Middle frontal gyrus (tissue), 1 donor: ENCODE results near the gene FGGY.
"Not testable (repeated sequence)": the region's sequence is repeated elsewhere in the genome, so short reads cannot be mapped to it uniquely, and the experiment has no call there.

Experiments used
- DNase-seq: peaks from one replicate; pipeline ENCODE4 v3.0.0-alpha.2; 2015; ENCODE audit warnings: low spot score; ENCODE audit errors: extremely low spot score

FGGY gene

GRCh38 chr1:59541161-59541560, 244.3 kb downstream of the FGGY start:
- DNase-seq = no peak

DNA sequence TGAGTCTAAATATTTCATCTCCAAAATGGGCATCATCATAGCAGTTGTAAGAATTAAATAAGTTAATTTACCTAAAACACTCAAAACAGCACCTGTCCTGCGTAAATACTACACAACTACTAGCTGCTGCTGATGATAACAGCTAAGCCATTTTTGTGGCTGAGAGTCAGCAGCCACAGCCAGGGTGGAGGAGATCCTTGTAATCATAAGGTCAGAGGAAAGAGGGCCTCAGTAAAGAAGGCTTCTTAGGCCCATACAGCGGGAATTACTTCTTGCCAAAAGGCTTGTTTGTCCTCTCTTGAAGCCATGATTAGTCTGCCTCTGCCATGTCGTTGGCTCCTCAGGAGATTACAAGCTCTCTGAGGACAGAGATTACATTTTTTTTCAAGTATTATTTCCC, 245.0 kb downstream of the FGGY start:
- DNase-seq = no peak

DNA sequence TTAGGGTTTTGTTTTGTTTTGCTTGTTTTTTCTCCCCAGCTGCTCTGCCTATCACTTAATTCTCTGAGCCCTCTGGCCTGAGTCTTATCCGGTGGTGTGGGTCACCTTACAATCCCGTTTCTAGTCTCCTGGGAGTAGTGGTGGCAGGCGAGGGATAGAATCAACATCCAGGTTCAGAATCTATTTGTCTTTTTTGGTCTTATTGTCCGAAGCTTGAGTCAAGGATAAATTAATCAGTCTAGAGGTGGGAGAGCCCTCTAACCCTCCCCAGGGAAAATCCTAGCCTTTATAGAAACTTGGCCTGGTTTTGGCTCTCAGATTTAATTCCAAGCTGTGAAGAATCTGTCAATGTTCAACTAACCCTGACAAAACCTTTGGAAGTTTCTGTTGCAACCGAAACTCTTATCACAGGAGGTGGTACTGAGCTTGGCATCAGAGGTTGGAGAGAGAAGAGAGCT, 246.3 kb downstream of the FGGY start:
- no peak for DNase-seq

GRCh38 chr1:59544615-59545293, 247.9 kb downstream of the FGGY start:
- no peak for DNase-seq

GRCh38 chr1:59545830-59546229, 248.9 kb downstream of the FGGY start:
- DNase-seq = no peak

DNA sequence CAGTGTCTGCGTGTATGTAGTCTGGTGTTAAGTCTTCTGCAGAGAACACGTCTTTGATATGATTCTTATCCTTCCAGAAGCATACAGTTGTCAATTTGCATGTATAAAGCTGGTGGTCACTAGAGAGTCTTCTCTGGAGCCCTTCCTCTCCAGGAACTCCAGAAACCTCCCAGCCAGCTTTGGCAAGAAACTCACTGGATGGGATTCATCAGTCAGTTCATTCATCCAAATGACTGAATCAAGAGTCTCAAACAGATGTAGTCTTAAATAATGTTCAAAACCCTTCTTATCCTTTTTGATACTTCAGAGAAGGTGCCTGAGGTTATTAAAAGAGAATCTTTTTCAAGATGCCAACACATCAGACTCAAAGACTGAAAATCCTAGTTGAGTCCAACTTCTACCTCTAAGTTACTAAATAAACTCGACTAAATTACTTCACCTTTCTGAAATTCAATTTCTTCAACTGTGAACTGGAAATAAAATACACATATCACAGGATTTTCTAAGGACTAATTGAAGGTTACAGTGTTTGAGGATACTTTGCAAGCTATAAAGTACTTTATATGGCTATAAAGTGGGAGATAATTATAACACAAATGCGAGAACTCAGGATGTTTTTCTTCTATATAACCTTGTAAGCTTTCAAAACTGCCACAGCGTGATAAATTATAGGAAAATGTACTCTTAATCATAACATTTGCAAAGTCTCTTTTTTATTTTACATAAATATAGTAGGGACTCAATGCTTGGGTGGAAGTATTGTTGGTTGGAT, 252.4 kb downstream of the FGGY start:
- DNase-seq = no peak

GRCh38 chr1:59549903-59550302, 253.0 kb downstream of the FGGY start:
- DNase-seq = no peak

DNA sequence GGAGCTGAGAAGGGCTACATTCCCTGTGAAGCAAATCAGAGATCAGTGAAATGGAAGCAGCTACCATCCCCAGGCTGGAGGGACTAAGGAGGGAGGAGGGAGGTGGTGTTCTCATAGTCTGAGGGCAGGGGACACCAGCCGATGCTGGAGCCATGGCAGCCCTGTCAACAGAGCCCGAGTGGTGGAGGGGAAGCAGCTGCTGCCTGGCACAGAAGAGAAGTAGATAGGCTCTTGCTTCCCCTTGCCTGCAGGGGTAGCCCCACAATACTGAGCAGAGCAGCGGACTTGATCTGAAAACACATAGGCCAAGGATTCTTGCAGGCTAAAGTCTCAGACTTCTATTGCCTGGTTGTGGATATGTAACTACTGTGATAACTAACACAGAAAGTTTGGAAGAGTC, 255.1 kb downstream of the FGGY start:
- no peak for DNase-seq

- no peak for DNase-seq
Observed at GRCh38 chr1:59553371-59553770, 256.5 kb downstream of the FGGY start.

DNA sequence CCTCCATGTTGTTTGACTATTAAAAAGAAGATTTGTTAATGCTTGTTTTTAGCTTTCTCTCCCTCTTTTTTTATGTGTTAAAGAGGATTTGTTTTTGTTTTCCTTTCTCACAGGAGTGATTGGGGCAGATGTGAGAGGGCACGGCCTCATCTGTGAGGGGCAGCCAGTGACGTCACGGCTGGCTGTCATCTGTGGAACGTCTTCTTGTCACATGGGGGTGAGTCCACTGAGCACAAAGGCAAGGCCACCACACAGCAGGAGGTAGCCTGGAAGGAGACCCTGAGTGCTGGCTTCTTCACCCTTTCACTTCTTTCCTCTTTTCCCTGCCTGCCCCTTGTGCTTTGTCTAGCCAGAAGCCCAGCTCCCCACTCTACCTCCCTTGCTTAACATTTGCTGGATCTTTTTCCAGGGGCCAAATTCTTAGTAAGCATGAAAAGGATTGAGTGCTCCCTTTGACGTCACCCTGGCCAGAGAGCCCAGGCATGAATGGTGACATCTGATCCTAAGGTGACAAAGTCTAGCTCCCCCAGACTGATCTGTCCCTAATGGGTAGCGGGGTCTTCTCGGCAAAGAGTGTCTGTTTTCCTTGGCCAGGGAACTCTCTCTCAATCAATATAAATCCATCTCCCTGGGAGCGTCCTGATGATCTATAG, 257.2 kb downstream of the FGGY start:
- no peak for DNase-seq

DNA sequence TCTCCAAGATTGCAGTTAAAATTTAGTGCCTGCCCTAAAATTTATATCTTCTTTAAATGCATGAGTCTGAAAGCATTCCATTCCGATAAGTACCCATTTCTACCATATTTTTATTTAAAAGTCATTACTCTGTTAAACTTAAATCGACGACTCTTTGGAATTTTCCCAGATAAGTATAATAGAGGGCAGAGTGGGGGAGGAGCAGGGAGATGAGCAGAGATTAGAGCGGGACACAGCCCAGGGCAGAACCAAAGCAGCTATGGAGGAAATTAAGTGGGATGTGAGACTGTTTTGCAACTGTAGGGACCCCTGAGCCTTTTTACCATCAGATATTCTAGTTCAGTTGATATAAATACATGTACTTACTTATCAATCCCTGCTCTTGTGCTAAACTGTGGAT, 257.9 kb downstream of the FGGY start:
- no peak for DNase-seq

- no peak for DNase-seq
Observed at GRCh38 chr1:59556398-59556797, 259.5 kb downstream of the FGGY start.

DNA sequence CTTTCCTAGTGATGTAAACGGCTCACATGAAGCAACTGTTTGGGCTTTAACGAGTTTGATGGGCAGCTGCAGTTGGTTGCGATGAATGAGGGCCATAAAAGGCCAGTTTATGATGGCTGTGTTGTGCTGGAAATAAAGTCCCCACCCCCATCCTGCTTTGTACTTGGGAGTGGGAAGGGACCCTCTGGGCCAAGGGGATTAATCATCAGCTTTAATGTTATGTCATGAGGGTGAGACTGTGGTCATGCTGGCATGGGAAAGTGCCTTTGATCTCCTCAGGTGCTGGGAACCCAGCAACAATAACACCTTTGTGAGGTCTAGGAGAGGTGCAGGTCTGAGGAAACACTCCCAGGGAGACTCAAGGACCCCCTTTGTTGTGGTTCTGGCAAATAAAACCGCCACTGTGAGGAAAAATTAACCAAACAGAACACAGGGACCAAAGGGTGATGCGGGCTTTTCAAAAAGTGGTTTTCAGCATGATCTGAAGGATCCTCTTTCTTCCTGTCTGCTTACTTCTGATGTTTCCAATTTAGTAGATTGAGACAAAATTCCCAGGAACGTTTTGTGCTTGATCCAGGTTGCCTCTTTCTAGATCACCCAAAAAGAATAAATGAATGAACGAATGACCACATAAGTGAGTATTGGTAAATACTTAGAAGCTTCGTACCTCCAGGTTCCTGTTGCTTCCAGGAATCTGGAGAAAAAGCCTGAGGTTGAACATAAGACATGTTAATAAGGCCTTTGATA, 260.1 kb downstream of the FGGY start:
- DNase-seq = no peak

DNA sequence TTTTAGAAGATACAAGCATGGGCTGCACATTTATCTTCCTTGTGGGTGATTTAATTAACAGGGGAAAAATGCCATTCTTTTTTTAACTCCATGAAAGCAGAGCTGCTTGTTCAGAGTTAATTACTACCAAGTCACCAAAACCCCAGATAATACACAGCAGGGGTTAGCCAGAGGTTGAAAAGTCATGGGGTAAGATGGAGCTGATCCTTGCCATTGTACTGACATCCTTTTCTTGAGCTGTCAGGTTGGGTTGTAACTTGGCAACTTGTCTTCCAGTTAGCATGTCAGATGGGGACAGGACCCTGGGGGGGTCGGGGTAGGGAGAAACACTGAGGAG, 260.6 kb downstream of the FGGY start:
- DNase-seq = no peak

- DNase-seq = not testable (repeated sequence)
Observed at GRCh38 chr1:59558580-59558979, 261.7 kb downstream of the FGGY start.

DNA sequence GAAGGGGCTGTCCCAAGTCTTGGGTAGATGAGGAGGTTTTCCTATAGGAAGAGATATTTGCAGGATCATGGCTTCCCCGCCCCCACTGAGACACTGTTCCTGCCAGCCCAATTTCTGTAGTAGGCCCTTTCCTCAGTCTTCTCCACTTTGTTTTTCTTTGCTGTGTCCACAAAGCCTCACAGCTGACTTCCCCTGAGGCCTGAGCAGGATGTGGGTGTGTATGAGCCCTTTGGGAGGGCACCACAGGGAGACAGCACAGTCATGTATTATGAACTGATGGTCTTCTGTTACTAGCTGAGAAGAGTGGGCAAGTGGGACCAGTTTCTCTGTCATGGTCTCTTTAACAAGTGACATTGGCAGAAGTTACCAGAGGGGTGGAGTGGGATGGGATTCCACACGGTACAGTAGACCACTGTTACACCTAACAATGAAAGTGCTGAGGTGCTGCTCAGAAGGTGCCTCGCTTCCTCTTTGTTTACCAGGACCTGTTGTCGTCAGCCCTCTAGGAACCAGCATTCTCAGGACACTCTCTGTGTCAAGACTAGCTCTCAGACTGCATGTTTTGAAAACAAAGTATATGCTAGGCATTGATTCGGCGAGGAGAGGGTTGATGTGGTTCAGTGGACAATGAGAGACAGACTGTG, 264.0 kb downstream of the FGGY start:
- DNase-seq = no peak

DNA sequence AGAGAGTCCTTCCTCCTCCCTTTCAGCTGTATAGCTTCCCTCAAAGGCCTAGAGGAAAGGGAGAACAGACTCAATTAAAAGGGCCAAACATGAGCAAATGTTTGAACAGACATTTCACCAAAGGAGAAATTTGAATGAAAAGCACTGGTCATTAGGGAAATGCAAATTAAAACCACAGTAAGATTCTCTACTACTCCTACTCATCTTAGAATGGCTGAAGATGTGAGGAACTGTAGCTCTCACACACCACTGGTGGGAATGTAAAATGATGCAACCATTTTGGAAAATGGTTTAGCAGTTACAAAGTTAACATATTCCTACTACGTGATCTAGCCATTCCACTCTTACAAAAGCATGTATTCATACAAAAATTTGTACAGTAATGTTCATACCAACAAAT, 264.9 kb downstream of the FGGY start:
- DNase-seq = no peak

DNA sequence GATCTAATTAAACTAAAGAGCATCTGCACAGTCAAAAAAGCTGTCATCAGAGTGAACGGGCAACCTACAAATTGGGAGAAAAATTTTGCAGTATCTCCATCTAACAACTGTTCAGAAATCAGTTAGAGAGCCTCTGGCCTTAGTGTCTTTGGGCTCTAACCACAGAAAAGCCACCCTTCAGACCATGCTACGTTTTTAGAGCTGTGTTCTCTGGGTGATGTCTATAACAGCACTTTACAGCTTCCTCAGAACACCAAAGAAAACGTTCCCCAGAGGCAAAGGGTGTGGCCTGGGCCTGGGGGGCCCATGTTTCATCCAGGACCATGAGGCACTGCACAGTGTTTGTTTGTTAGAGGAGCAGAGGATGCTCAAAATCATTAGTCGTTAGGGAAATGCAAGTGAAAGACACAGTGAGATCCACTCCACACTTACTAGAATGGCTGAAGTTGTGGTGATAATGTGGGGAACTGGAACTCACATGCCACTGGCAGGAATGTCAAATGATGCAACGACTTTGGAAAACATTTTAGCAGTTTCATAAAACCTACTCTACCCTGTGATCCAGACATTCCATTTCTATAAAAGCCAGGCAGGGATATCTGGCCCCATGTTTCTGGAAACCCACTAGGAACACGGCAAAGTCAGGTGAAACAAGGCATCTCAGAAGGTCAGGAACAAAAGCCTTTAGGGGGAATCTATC, 267.4 kb downstream of the FGGY start:
- DNase-seq = no peak

DNA sequence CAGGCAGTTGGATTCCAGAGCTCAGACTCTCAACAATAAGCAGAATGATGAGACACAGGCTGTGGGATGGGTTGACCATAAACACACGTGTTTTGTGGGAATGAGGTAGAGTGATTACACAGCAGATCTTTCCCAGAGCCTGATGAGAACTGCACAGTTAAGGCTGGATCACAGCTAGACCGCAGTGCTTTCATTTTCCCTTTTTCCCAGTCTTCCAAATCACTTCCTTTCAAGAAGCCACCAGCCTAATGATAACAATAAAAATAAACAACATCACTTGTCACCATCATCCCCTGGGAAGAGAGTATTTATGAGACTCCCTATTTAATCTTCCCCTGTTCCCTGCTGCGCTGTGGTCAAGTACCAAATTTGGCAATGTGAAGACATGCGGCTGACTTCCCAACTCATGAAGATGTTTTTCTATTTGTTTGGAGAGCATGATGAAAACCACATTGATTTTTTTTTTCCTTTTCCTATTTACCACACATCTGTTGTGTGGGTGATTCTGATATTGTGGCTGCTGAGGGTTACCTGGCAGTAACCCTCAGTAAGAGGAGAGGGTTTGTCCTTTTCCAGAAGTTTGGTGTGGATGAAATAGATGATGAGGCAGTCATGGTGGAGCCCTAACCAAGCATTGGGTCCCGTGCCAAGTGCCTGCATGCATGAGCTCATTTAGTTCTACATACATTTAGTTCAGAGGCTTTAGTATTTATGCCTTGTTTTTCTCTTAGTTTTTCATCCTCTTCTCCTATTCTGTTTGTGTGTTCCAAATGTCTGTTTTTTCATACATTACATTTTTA, 268.9 kb downstream of the FGGY start:
- no peak for DNase-seq
